Activated B cell treated with CpG ODN at 0.5 μM for 24 hours (primary cell): Measurements from ENCODE around the gene FRY. TPM values are rescaled to one million over a fixed set of nuclear protein-coding genes. Genes with fewer than 3 reads are reported as not detected.

Experiments
- ATAC-seq: fragments of 200-7000 bp; cut with Tn5 transposase; one replicate; pipeline ENCODE4 v1.10.0; 2021; ENCODE audit warnings: low read depth, mild to moderate bottlenecking, moderate library complexity
- CTCF ChIA-PET: fragments of 350-600 bp; sonication (Branson Sonifier 250); formaldehyde crosslinking; loops from one replicate; lab custom pipeline; 2021; ENCODE audit warnings: antibody characterized with exemption; lab: Charles Lee
- POLR2A ChIA-PET: fragments of 350-600 bp; sonication (Branson Sonifier 250); formaldehyde crosslinking; loops from one replicate; lab custom pipeline; 2021; ENCODE audit warnings: antibody characterized with exemption; lab: Charles Lee
- DNase-seq: peaks from one replicate; pipeline ENCODE4 v3.0.0; 2022
- H3K27ac Mint-ChIP-seq: one replicate; pipeline ENCODE4 v1.8.0; 2020; ENCODE audit warnings: mixed read lengths
- H3K27me3 Mint-ChIP-seq: one replicate; pipeline ENCODE4 v1.8.0; 2021; ENCODE audit warnings: mixed read lengths
- H3K36me3 Mint-ChIP-seq: one replicate; pipeline ENCODE4 v1.8.0; 2021; ENCODE audit warnings: low read depth, mixed read lengths
- H3K4me1 Mint-ChIP-seq: one replicate; pipeline ENCODE4 v1.8.0; 2021; ENCODE audit warnings: mixed read lengths
- H3K4me3 Mint-ChIP-seq: one replicate; pipeline ENCODE4 v1.8.0; 2020; ENCODE audit warnings: mild to moderate bottlenecking, mixed read lengths
- H3K9me3 Mint-ChIP-seq: one replicate; pipeline ENCODE4 v1.8.0; 2020; ENCODE audit warnings: mixed read lengths
- intact Hi-C: fragments of 100-400 bp; cut with micrococcal nuclease; formaldehyde crosslinking; loops from one replicate; pipeline ENCODE4 v1.15.1; 2024
- total RNA-seq: library from RNA; stranded (reverse); gene quantifications from 2 replicates; pipeline ENCODE4 v1.2.3, GENCODE V29; 2022
- TF ChIP-seq, protein P1 (sequence below): fragments of 200-600 bp; IDR thresholded peaks from one replicate; pipeline ENCODE4 v1.8.0; 2022; ENCODE audit warnings: antibody characterized with exemption, mild to moderate bottlenecking

The FRY gene
- total RNA-seq, 1 donor from 2014 or later, result 4.8 TPM

DNA sequence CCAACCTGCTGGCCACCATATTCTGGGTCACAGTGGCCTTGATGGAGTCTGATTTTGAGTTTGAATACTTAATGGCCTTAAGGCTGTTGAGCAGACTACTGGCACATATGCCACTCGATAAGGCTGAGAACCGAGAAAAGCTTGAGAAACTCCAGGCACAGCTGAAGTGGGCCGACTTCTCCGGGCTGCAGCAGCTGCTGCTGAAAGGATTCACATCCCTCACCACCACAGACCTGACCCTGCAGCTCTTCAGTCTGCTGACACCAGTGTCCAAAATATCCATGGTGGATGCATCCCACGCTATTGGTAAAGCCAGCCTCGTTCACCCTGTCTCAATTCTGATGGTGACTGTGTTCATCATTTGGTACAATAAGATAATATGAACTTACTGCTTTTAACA is 206.1 kb downstream of the FRY start:
- DNase-seq (no peak), ATAC-seq (no peak)
- no peaks in the 10 kb centered on the region for H3K9me3 Mint-ChIP-seq
- intact Hi-C loops, result no loop called here
- TF ChIP-seq, protein P1, sequence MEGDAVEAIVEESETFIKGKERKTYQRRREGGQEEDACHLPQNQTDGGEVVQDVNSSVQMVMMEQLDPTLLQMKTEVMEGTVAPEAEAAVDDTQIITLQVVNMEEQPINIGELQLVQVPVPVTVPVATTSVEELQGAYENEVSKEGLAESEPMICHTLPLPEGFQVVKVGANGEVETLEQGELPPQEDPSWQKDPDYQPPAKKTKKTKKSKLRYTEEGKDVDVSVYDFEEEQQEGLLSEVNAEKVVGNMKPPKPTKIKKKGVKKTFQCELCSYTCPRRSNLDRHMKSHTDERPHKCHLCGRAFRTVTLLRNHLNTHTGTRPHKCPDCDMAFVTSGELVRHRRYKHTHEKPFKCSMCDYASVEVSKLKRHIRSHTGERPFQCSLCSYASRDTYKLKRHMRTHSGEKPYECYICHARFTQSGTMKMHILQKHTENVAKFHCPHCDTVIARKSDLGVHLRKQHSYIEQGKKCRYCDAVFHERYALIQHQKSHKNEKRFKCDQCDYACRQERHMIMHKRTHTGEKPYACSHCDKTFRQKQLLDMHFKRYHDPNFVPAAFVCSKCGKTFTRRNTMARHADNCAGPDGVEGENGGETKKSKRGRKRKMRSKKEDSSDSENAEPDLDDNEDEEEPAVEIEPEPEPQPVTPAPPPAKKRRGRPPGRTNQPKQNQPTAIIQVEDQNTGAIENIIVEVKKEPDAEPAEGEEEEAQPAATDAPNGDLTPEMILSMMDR, result no peak
- ChIA-PET POLR2A (no interaction called here), CTCF (interaction anchor here (1.1 kb wide), 1 partner anchor 328 kb away, joined by 3 read pairs; no protein-coding TSS in a partner anchor)
- H3K27ac Mint-ChIP-seq, result no peak overlapping the region
- peaks cover 10% of the 10 kb centered on the region for H3K36me3 Mint-ChIP-seq
- H3K27me3 Mint-ChIP-seq, result no peaks in the 10 kb centered on the region
- H3K4me3 Mint-ChIP-seq, result no peak overlapping the region
- H3K4me1 Mint-ChIP-seq, result no peaks in the 10 kb centered on the region

DNA sequence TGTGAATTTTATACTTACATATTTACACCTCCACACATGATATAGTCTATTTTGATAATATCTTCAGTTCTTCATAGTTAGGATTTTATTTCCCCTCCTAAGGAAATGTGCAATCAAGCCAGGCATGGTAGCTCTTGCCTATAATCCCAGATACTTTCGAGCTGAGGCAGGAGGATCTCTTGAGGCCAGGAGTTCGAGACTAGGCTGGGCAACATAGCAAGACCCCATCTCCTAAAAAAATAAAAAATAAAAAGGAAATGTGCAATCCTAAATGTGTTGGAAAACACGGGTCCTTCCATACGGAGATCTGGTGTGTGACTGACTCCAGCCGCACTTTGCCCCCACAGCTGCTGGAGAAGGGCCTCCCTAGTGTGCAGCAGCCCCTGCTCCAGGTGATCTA is 212.1 kb downstream of the FRY start:
- no peak for ATAC-seq
- H3K4me1 Mint-ChIP-seq, result no peaks in the 10 kb centered on the region
- TF ChIP-seq, protein P1, result no peak
- CTCF ChIA-PET, result no interaction called here
- no peak overlapping the region for H3K4me3 Mint-ChIP-seq
- POLR2A ChIA-PET, result no interaction called here
- H3K27ac Mint-ChIP-seq, result no peak overlapping the region
- no peaks in the 10 kb centered on the region for H3K9me3 Mint-ChIP-seq
- H3K36me3 Mint-ChIP-seq, result peaks cover 4% of the 10 kb centered on the region
- intact Hi-C loops, result no loop called here
- no peak for DNase-seq
- no peaks in the 10 kb centered on the region for H3K27me3 Mint-ChIP-seq

DNA sequence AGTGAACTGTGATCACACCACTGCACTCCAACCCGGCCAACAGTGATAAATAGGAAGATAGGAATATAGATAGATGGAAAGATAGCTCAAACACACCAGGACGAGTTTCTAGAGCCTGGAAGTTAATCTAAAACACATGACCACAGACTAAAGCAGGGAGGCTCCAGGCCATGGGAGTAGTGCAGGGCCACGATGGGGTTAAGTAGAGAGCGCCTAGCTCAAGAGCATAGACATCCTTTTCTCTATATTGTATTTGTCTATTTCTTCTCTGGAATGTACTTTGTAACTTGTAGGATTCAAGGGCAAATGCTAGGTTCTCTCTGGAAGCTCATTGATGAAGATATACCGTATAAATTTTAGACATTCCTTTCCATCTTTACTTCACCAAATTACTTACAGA is 214.0 kb downstream of the FRY start:
- ATAC-seq, result no peak
- H3K4me3 Mint-ChIP-seq, result no peak overlapping the region
- no peak for DNase-seq
- no peaks in the 10 kb centered on the region for H3K27me3 Mint-ChIP-seq
- intact Hi-C loops, result no loop called here
- TF ChIP-seq, protein P1, result no peak
- H3K27ac Mint-ChIP-seq, result no peak overlapping the region
- no peaks in the 10 kb centered on the region for H3K4me1 Mint-ChIP-seq
- ChIA-PET CTCF (interaction anchor here (1.4 to 2.0 kb wide), 2 partner anchors 198 to 223 kb away, joined by 3 to 6 read pairs; no protein-coding TSS in a partner anchor), POLR2A (no interaction called here)
- peaks cover under 1% of the 10 kb centered on the region for H3K36me3 Mint-ChIP-seq
- H3K9me3 Mint-ChIP-seq, result no peaks in the 10 kb centered on the region

DNA sequence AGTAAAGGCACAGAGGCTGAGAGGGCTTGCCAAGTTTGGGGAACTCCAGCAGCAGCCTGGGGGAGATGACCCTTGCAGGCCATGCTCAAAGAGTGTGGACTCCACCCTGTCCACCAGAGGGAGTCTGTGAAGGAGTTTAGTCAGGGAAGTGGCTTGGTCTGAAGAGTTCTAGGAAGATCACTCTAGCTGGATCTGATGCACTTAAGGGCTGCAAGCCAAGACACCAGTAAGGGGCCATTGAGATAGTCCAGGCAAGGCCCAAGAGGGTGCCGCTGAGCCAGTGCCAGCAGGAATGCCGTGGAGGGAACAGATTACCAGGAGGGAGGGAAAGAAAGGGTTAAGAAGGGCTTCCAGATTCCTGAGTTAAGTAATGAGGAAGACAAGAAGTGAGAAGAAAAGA is 214.9 kb downstream of the FRY start:
- Mint-ChIP-seq H3K9me3 (no peaks in the 10 kb centered on the region), H3K36me3 (no peaks in the 10 kb centered on the region), H3K27ac (no peak overlapping the region), H3K27me3 (no peaks in the 10 kb centered on the region), H3K4me1 (no peaks in the 10 kb centered on the region), H3K4me3 (no peak overlapping the region)
- TF ChIP-seq, protein P1, result no peak
- ChIA-PET CTCF (interaction anchor here (0.9 to 2.0 kb wide), 4 partner anchors 13 to 334 kb away, joined by 3 to 6 read pairs (median 3); no protein-coding TSS in a partner anchor), POLR2A (interaction anchor here (0.9 kb wide), 1 partner anchor 69 kb away, joined by 3 read pairs; the partner anchor contains the start of genes BRCA2 and ZAR1L)
- DNase-seq, result no peak
- intact Hi-C loops, result loop anchor here (1.0 kb wide), 2 partner anchors 64 to 197 kb away; no protein-coding TSS in a partner anchor
- peak; percentile 67 for ATAC-seq

DNA sequence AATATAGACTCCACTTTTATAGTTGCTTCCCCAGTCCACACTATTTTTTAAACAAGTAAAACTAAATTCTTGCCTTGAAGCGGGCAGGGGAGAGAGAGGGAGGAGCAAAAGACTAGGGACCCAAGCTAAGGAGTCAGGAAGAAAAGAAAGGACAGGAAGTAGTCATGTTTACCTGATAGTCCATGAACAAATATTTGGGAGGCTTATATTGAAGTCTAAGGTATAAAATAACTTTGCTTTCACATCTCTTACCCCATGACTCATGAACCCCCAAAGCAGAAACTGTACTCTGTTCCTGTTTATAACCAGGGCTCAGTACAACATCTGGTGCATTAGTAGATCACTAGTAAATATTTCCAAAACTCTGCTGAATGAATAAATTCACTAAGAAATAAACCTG is 216.3 kb downstream of the FRY start:
- intact Hi-C loops, result no loop called here
- no peak overlapping the region for H3K4me3 Mint-ChIP-seq
- H3K27ac Mint-ChIP-seq, result no peak overlapping the region
- no peaks in the 10 kb centered on the region for H3K27me3 Mint-ChIP-seq
- H3K4me1 Mint-ChIP-seq, result no peaks in the 10 kb centered on the region
- H3K36me3 Mint-ChIP-seq, result no peaks in the 10 kb centered on the region
- ATAC-seq (no peak), DNase-seq (no peak)
- POLR2A ChIA-PET, result no interaction called here
- no peaks in the 10 kb centered on the region for H3K9me3 Mint-ChIP-seq
- CTCF ChIA-PET, result no interaction called here
- TF ChIP-seq, protein P1, result no peak
